K562 (cell line): ENCODE measurements around the gene TRNT1. TPM values are rescaled to one million over a fixed set of nuclear protein-coding genes. Genes with fewer than 3 reads are reported as not detected.

ENCODE experiments used
- CCNT2 ChIP-seq: IDR thresholded peaks from 2 replicates; pipeline ENCODE4 v1.6.1; 2011; ENCODE audit warnings: borderline replicate concordance, low read depth, mild to moderate bottlenecking, moderate library complexity, mixed read lengths, low read length; ENCODE audit not compliant: insufficient read length; ENCODE audit errors: extremely low read depth
- DLX4 ChIP-seq: fragments of 250-450 bp; sonication (Bioruptor Pico); IDR thresholded peaks from 2 replicates; pipeline ENCODE4 v1.6.1; 2021; ENCODE audit warnings: mild to moderate bottlenecking
- EGR1 ChIP-seq: fragments of 450-650 bp; conservative IDR thresholded peaks from 2 replicates; pipeline ENCODE4 v1.6.1; 2017; ENCODE audit warnings: mild to moderate bottlenecking
- ETV6 ChIP-seq, 3 experiments: fragments of 150-350 bp in 1 of 3; sonication (generic) in 1 of 3; formaldehyde crosslinking in 1 of 3; IDR thresholded peaks; 2 replicates each; pipeline versions ENCODE4 v1.6.1 to v1.8.0; 2014 to 2022; ENCODE audit warnings: borderline replicate concordance in 2 of 3, low read depth in 2 of 3, antibody characterized with exemption in 1 of 3, low read length in 1 of 3, mild to moderate bottlenecking in 1 of 3, missing genetic modification reagents in 1 of 3
- HINFP ChIP-seq: fragments of 450-650 bp; conservative IDR thresholded peaks from 2 replicates; pipeline ENCODE4 v1.6.1; 2016; ENCODE audit warnings: missing genetic modification characterization, low read depth, mild to moderate bottlenecking, control low read depth, missing compliant biosample characterization
- ID3 ChIP-seq, 2 experiments: fragments of 250-450 bp in 1 of 2; fragments of 450-650 bp in 1 of 2; sonication (Bioruptor Pico) in 1 of 2; IDR thresholded peaks; 2 replicates each; pipeline versions ENCODE4 v1.6.1 to v1.8.0; 2016 to 2021; ENCODE audit warnings: mild to moderate bottlenecking in 2 of 2, moderate library complexity in 2 of 2, missing compliant biosample characterization in 1 of 2, missing genetic modification characterization in 1 of 2
- KDM1A ChIP-seq, 2 experiments: fragments of 450-650 bp; IDR thresholded peaks; 2 replicates each; pipeline ENCODE4 v1.6.1; 2016; ENCODE audit warnings: mild to moderate bottlenecking in 2 of 2
- KLF1 ChIP-seq: fragments of 450-650 bp; IDR thresholded peaks from 2 replicates; pipeline ENCODE4 v1.6.1; 2016; ENCODE audit warnings: missing genetic modification characterization, missing compliant biosample characterization
- NFIX ChIP-seq: fragments of 250-450 bp; sonication (Bioruptor Pico); IDR thresholded peaks from 2 replicates; pipeline ENCODE4 v1.4.0; 2020; ENCODE audit warnings: low read depth, mild to moderate bottlenecking, moderate library complexity
- NR4A1 ChIP-seq, 2 experiments: fragments of 250-450 bp in 1 of 2; fragments of 450-650 bp in 1 of 2; sonication (Bioruptor Pico) in 1 of 2; IDR thresholded peaks; 2 replicates each; pipeline versions ENCODE4 v1.4.0 to v1.6.1; 2016 to 2020; ENCODE audit warnings: mild to moderate bottlenecking in 2 of 2, missing compliant biosample characterization in 1 of 2, missing genetic modification characterization in 1 of 2, moderate library complexity in 1 of 2
- PPARD ChIP-seq: fragments of 250-450 bp; sonication (Bioruptor Pico); IDR thresholded peaks from 2 replicates; pipeline ENCODE4 v1.8.0; 2022; ENCODE audit warnings: inconsistent platforms, mild to moderate bottlenecking, moderate library complexity
- PREB ChIP-seq: sonication (generic); formaldehyde crosslinking; IDR thresholded peaks from 2 replicates; pipeline ENCODE4 v1.8.1; 2023; ENCODE audit warnings: mild to moderate bottlenecking, missing genetic modification reagents
- RBFOX2 ChIP-seq: fragments of 200-400 bp; formaldehyde crosslinking; IDR thresholded peaks from 2 replicates; pipeline ENCODE4 v1.6.1; 2017; ENCODE audit warnings: low read depth, mild to moderate bottlenecking, low read length, moderate library complexity
- TEAD4 ChIP-seq, 2 experiments: sonication (generic) in 1 of 2; formaldehyde crosslinking in 1 of 2; IDR thresholded peaks; 2 replicates each; pipeline versions ENCODE4 v1.6.1 to v1.8.0; 2012 to 2022; ENCODE audit warnings: borderline replicate concordance in 1 of 2, inconsistent platforms in 1 of 2, low read length in 1 of 2, mild to moderate bottlenecking in 1 of 2, missing genetic modification reagents in 1 of 2
- VEZF1 ChIP-seq: fragments of 200-800 bp; sonication (Bioruptor generic); IDR thresholded peaks from 2 replicates; pipeline ENCODE4 v1.6.1; 2017; ENCODE audit warnings: missing genetic modification characterization, missing compliant biosample characterization
- ZBTB17 ChIP-seq: fragments of 450-650 bp; formaldehyde crosslinking; IDR thresholded peaks from 2 replicates; pipeline ENCODE4 v1.4.0; 2020; ENCODE audit warnings: mild to moderate bottlenecking
- ZNF121 ChIP-seq: sonication (generic); formaldehyde crosslinking; conservative IDR thresholded peaks from 2 replicates; pipeline ENCODE4 v1.8.0; 2022; ENCODE audit warnings: missing genetic modification reagents
- ZNF224 ChIP-seq: sonication (generic); formaldehyde crosslinking; IDR thresholded peaks from 2 replicates; pipeline ENCODE4 v1.8.0; 2022; ENCODE audit warnings: mild to moderate bottlenecking, missing genetic modification reagents
- polyA plus RNA-seq, 8 experiments: library from polyadenylated mRNA; depleted of rRNA in 4 of 8; stranded (reverse) in 5 of 8; unstranded in 3 of 8; fragments of >200 nt; fragmentation: Nextera tagmentation in 2 of 8; fragmentation: Illumina TruSeq in 1 of 8; extraction: Ambion mirVana in 2 of 8; extraction: Trizol in 1 of 8; gene quantifications; 2 replicates each; pipeline versions ENCODE4 v1.2.1 to v1.2.3, GENCODE V29; 2011 to 2014; ENCODE audit warnings: inconsistent platforms in 1 of 8, missing spikeins in 1 of 8
- total RNA-seq, 7 experiments: library from RNA; depleted of rRNA in 6 of 7; stranded (reverse); fragments of >200 nt in 6 of 7; fragmentation: Illumina TruSeq in 2 of 7; extraction: Trizol in 2 of 7; gene quantifications; 2 replicates each; pipeline versions ENCODE4 v1.2.1 to v1.2.3, GENCODE V29; 2011 to 2021; ENCODE audit warnings: low replicate concordance in 1 of 7

TRNT1 gene
- total and polyA plus RNA-seq, 9 of the 15 experiments (the other 6 are each of a cell fraction or from before 2014, with no cell fraction given): 38.1 to 58.2 (median 47.4) TPM

- TF ChIP-seq DLX4 (CRISPR knock-in tag): no peak
- no peak for TF ChIP-seq ZBTB17 (CRISPR knock-in tag)
- no peak for TF ChIP-seq VEZF1 (CRISPR knock-in tag)
- TF ChIP-seq EGR1: no peak
- TF ChIP-seq ZNF121 (CRISPR knock-in tag): no peak
- no peak for TF ChIP-seq CCNT2
- TF ChIP-seq KLF1 (tag): no peak
- no peak for TF ChIP-seq ID3 (CRISPR knock-in tag; IDR thresholded peaks at IDR 0.05)
- no peak for TF ChIP-seq ID3 (tag; IDR thresholded peaks at IDR 0.05)
- TF ChIP-seq TEAD4 (IDR thresholded peaks at IDR 0.05; ENCODE audit: low read length): peak; percentile 34
- TF ChIP-seq TEAD4 (CRISPR knock-in tag; IDR thresholded peaks at IDR 0.05; ENCODE audit: borderline replicate concordance): no peak
- TF ChIP-seq PPARD: no peak
- TF ChIP-seq PREB (CRISPR knock-in tag): no peak
- TF ChIP-seq ETV6 (IDR thresholded peaks at IDR 0.05; ENCODE audit: borderline replicate concordance in 1 of 2, low read depth in 2 of 2, low read length in 1 of 2): no peak
- TF ChIP-seq ETV6 (CRISPR knock-in tag; IDR thresholded peaks at IDR 0.05; ENCODE audit: borderline replicate concordance): no peak
- TF ChIP-seq RBFOX2: no peak
- no peak for TF ChIP-seq NFIX (CRISPR knock-in tag)
- no peak for TF ChIP-seq ZNF224 (CRISPR knock-in tag)
- no peak for TF ChIP-seq KDM1A (IDR thresholded peaks at IDR 0.05)
- TF ChIP-seq HINFP (tag): no peak
- no peak for TF ChIP-seq NR4A1 (CRISPR knock-in tag; IDR thresholded peaks at IDR 0.05)
- no peak for TF ChIP-seq NR4A1 (tag; IDR thresholded peaks at IDR 0.05)
Measured at GRCh38 chr3:3189102-3189727, 62.5 kb downstream of the TRNT1 start (continued).
